NCI-H748 (cell line): Measurements from ENCODE around the gene RAD51AP1.
"Not testable (repeated sequence)": the region's sequence is repeated elsewhere in the genome, so short reads cannot be mapped to it uniquely, and the experiment has no call there.

ENCODE experiments used
- DNase-seq: peaks from one replicate; lab custom pipeline; 2025; ENCODE audit not compliant: unreplicated experiment; lab: John Stamatoyannopoulos, UW

Gene RAD51AP1, protein sequence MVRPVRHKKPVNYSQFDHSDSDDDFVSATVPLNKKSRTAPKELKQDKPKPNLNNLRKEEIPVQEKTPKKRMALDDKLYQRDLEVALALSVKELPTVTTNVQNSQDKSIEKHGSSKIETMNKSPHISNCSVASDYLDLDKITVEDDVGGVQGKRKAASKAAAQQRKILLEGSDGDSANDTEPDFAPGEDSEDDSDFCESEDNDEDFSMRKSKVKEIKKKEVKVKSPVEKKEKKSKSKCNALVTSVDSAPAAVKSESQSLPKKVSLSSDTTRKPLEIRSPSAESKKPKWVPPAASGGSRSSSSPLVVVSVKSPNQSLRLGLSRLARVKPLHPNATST

GRCh38 chr12:4538207-4539160, at the start of gene RAD51AP1:
Gene RAD51AP1 (plus strand): TSS chr12:4538890. CDS start chr12:4538940, 50 bp downstream.
- peak; percentile 94 for DNase-seq

- DNase-seq, result no peak
These were observed 49.1 kb upstream of the RAD51AP1 start for GRCh38 chr12:4489556-4489955.

DNA sequence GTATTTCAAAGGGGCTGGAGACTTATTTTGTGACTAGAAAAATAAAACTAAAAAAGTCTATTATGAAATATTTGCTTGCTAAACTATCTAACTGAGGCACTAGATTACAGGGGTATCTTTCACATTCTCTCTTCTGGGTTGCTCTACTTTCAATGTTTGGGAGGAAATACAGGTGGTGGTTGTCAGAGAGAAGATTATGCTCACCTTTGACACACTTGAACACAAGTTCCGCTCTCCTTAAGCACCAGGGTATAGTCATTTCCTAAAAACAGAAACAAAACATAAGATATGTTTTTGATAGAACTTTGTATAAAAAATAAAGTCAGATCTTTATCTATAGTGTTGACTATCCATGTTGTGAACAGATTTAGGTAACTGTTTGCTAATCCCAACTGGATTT, 47.7 kb upstream of the RAD51AP1 start:
- no peak for DNase-seq

- DNase-seq, result no peak
These were observed 42.4 kb upstream of the RAD51AP1 start for GRCh38 chr12:4496145-4496838.

GRCh38 chr12:4499186-4499585, 39.5 kb upstream of the RAD51AP1 start:
- DNase-seq, result no peak

DNA sequence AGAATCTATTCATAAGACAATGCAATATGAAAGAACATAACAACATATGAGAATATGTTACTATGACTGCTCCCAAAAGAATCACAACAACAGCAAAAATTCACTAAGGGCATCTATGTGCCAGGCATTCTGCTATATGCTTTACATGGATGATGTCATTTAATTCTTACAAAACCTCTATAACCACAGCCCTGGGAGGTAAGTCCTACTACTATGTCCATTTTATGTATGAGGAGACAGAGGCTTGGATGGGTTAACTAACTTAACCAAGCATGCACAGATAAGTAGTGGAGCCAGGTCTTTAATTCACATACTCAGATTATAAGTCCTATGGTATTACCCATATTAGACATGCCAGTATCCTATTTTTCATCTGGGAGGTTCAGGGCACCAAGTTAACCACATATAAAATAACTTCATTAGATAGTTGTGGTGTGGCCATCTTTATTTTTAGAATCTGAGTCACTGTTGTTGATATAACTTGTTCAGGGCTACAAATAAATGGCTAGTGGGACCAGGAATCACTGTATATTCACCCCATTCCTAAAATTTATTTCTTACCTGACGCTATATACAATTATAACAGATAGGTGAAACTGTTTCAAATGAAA, 33.2 kb upstream of the RAD51AP1 start:
- DNase-seq, result no peak

DNA sequence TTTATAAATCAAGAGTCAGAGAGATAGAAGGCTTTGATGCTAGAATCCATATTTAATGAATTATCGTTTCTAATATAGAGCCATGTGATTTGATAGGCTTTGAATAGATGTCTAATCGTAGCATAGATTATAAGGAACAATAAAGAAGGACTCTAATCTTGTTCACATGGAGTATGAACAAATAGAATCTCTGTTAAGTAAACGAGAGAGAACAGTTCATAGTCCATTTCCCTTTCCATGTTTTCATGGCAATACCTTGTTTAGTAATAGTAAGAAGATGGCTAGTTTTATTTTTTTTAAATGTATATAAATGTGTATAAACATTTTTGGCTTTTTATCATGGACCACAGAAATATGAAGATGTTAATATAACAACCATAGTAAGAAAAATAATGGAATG, 32.3 kb upstream of the RAD51AP1 start:
- DNase-seq, result no peak

DNA sequence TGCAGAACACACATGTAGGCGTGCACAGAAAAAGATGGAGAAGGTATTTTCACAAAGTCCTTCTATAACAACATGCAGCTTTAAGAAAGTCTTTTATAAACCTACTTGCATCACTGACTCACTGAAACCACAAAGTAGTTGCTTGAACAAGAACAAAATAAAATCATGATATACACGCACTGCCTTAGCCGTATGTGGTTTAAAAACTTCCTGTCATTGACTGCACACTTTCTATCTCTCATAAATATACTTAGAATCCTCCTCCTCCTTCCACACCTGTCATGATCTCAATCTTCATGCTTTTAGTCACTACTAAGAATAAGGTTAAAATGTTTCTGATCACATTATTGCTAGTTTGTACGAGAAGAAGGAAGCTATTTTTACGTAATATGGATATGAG, 31.8 kb upstream of the RAD51AP1 start:
- DNase-seq, result no peak

GRCh38 chr12:4508503-4508902, 30.2 kb upstream of the RAD51AP1 start:
- DNase-seq, result not testable (repeated sequence)

DNA sequence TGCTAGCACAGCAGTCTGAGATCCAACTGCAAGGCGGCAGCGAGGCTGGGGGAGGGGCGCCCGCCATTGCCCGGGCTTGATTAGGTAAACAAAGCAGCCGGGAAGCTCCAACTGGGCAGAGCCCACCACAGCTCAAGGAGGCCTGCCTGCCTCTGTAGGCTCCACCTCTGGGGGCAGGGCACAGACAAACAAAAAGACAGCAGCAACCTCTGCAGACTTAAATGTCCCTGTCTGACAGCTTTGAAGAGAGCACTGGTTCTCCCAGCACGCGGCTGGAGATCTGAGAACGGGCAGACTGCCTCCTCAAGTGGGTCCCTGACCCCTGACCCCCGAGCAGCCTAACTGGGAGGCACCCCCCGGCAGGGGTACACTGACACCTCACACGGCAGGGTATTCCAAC, 29.4 kb upstream of the RAD51AP1 start:
- not testable (repeated sequence) for DNase-seq

- DNase-seq, result no peak
These were observed 20.5 kb upstream of the RAD51AP1 start for GRCh38 chr12:4518106-4518728.

DNA sequence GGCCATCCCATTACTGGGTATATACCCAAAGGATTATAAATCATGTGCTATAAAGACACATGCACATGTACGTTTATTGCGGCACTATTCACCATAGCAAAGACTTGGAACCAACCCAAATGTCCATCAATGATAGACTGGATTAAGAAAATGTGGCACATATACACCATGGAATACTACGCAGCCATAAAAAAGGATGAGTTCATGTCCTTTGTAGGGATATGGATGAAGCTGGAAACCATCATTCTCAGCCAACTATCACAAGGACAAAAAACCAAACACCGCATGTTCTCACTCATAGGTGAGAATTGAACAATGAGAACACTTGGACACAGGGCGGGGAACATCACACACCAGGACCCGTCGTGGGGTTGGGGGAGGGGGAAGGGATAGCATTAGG, 15.2 kb upstream of the RAD51AP1 start:
- DNase-seq, result not testable (repeated sequence)

DNA sequence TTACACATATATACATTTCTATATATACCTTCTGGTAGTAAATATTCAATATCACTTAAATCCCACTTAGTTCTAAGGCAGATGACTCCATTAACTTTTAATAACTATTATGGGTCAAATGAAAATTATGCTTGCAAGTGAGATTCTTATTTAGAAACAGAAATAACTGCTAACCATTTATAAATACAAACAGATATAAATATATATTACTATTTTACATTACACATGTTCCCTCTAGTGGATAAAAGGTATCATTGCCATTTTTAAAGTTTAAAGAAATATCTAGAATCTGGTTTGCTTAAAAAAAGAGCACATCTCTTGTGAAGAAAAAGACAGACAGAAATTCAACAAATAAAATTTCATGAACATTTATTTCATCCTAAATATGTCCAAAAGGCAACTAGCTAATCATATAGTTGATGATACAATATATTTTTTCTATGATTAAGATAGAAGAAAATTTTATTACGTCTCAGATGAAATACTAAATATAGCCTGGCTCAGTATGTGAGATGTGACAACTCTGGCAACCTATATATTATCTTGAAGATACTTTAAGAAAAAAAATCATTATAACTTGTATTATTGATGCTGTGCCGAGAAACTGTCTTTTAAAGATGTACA, 11.7 kb upstream of the RAD51AP1 start:
- DNase-seq, result no peak

GRCh38 chr12:4530160-4530559, 8.5 kb upstream of the RAD51AP1 start:
- DNase-seq, result no peak

GRCh38 chr12:4530982-4531586, 7.6 kb upstream of the RAD51AP1 start:
- no peak for DNase-seq

DNA sequence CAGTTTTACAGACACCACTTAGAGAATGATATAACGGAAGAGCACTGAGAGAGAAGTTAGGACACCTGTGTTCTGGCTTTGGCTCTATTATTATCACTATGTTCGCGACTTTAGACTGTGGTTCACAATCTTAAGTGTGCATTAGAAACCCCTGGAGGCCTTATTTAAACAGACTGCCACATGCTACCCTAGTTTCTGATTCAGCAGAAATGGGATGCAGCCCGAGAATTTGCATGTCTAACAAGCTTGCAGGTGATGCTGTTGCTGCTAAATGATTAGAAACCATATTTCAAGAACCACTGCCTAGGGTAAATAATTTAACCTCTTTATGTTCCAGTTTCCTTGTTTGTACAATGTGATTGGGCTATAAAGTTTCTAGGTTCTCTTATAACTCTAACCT, 3.6 kb upstream of the RAD51AP1 start:
- DNase-seq, result no peak

GRCh38 chr12:4535871-4536270, 2.8 kb upstream of the RAD51AP1 start:
- DNase-seq, result no peak

GRCh38 chr12:4539167-4539870, 629 bp downstream of the RAD51AP1 start:
- no peak for DNase-seq

DNA sequence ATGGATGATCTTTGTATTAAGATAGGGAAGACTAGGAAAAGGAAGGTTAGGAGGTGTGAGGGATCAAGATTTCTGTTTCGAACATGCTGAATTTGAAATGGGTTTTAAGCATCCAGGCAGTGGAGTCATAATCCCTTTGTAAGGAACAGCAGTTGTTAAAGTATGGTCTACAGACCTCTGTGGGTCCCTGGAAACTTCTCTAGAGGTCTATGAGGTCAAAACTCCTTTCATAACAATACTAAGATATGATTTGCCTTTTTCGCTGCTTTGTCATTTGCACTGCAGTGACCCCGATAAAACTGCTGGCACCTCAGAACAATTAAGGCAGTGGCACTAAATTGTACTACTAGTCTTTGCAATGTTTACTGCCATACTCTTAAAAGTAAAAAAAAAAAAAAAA, 1.5 kb downstream of the RAD51AP1 start:
- no peak for DNase-seq
